Measurements from ENCODE around the gene CEMIP. TPM values are rescaled to one million over a fixed set of nuclear protein-coding genes. Genes with fewer than 3 reads are reported as not detected.

The CEMIP gene
- polyA plus RNA-seq, 2 of the 4 experiments (the other 2 are of a cell fraction) = 0.54 to 0.84 TPM

- H3K4me2 ChIP-seq = no peak overlapping the region
- no peak for DNase-seq (ENCODE audit: low read depth in 1 of 2, low spot score in 1 of 2)
- H3K4me1 ChIP-seq = peaks cover 13% of the 10 kb centered on the region
- H3K27ac ChIP-seq = no peak overlapping the region
- ChIA-PET POLR2A (no interaction called here), CTCF (interaction anchor here (0.8 to 1.7 kb wide), 5 partner anchors 24 to 296 kb away, joined by 3 to 13 read pairs (median 5); partner anchors contain the start of gene CEMIP)
- TF ChIP-seq RCOR1 (IDR thresholded peaks at IDR 0.05; ENCODE audit: low read depth, low read length) (no peak), REST (IDR thresholded peaks at IDR 0.05) (no peak), SMC3 (IDR thresholded peaks at IDR 0.05) (no peak), NPAS2 (CRISPR knock-in tag; IDR thresholded peaks at IDR 0.05; ENCODE audit: borderline replicate concordance) (no peak), HEYL (CRISPR knock-in tag; IDR thresholded peaks at IDR 0.05) (no peak), EHF (CRISPR knock-in tag; IDR thresholded peaks at IDR 0.05) (no peak), MAFK (IDR thresholded peaks at IDR 0.05; ENCODE audit: partially characterized antibody) (no peak), BHLHE40 (IDR thresholded peaks at IDR 0.05; ENCODE audit: low read depth, low read length) (no peak), PHF8 (IDR thresholded peaks at IDR 0.05; ENCODE audit: borderline replicate concordance, low read depth) (no peak), TP53 (CRISPR knock-in tag; IDR thresholded peaks at IDR 0.05) (no peak), EHMT2 (IDR thresholded peaks at IDR 0.05; ENCODE audit: low read depth) (no peak), RAD21 (conservative IDR thresholded peaks at IDR 0.05 in 1 of 2, IDR thresholded peaks at IDR 0.05 in 1 of 2) (no peak), TFCP2L1 (CRISPR knock-in tag; IDR thresholded peaks at IDR 0.05) (no peak), JUNB (IDR thresholded peaks at IDR 0.05) (no peak), CBX2 (IDR thresholded peaks at IDR 0.05; ENCODE audit: borderline replicate concordance, low read depth) (no peak), ZC3H11A (IDR thresholded peaks at IDR 0.05) (no peak), FOXS1 (CRISPR knock-in tag; IDR thresholded peaks at IDR 0.05) (no peak), RARB (CRISPR knock-in tag; IDR thresholded peaks at IDR 0.05) (no peak)
- TF ChIP-seq, protein P1, sequence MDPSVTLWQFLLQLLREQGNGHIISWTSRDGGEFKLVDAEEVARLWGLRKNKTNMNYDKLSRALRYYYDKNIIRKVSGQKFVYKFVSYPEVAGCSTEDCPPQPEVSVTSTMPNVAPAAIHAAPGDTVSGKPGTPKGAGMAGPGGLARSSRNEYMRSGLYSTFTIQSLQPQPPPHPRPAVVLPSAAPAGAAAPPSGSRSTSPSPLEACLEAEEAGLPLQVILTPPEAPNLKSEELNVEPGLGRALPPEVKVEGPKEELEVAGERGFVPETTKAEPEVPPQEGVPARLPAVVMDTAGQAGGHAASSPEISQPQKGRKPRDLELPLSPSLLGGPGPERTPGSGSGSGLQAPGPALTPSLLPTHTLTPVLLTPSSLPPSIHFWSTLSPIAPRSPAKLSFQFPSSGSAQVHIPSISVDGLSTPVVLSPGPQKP (IDR thresholded peaks at IDR 0.05; ENCODE audit: low read depth, low read length) = no peak
- no peak for FAIRE-seq
- H3K9me3 ChIP-seq = no peaks in the 10 kb centered on the region
- no peak overlapping the region for H3K4me3 ChIP-seq
- 59% methylated on average over 4 of the region's 4 CpGs for WGBS (ENCODE audit: missing lambda C conversion rate)
- no peak for ATAC-seq
Observed at GRCh38 chr15:80752204-80752603, 27.0 kb upstream of the CEMIP start.

DNA sequence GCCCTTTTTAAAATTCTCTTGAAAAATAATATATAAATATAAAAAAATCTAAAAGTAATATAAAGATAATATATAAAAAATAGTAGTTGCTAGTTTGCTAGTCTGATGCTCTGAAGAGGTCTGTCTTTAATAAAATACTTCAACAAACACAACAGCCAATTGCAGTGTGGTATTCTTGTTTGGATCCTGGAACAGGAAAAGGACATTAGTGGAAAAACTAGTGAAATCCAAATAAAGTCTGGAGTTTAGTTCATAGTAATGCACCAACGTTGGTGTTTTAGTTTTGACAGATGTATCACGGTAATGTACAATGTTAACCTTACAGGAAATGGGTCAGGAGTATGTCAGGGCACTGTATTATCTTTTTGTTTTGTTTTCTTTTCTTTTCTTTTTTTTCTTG lies 26.0 kb upstream of the CEMIP start:
- no peak for TF ChIP-seq HDAC2 (IDR thresholded peaks at IDR 0.05)
- no peak for TF ChIP-seq NR3C1 (IDR thresholded peaks at IDR 0.05)
- no peak overlapping the region for H3K4me3 ChIP-seq
- DNase-seq (ENCODE audit: low read depth in 1 of 2, low spot score in 1 of 2) = no peak
- no peak for ATAC-seq
- FAIRE-seq = no peak
- CTCF ChIA-PET = interaction anchor here (1.1 to 1.7 kb wide), 4 partner anchors 24 to 297 kb away, joined by 3 to 13 read pairs (median 5); partner anchors contain the start of gene CEMIP
- 64% methylated on average over 2 of the region's 2 CpGs for WGBS (ENCODE audit: missing lambda C conversion rate)
- no peaks in the 10 kb centered on the region for H3K9me3 ChIP-seq
- H3K4me2 ChIP-seq = no peak overlapping the region
- POLR2A ChIA-PET = no interaction called here
- H3K27ac ChIP-seq = no peak overlapping the region
- peaks cover 13% of the 10 kb centered on the region for H3K4me1 ChIP-seq

DNA sequence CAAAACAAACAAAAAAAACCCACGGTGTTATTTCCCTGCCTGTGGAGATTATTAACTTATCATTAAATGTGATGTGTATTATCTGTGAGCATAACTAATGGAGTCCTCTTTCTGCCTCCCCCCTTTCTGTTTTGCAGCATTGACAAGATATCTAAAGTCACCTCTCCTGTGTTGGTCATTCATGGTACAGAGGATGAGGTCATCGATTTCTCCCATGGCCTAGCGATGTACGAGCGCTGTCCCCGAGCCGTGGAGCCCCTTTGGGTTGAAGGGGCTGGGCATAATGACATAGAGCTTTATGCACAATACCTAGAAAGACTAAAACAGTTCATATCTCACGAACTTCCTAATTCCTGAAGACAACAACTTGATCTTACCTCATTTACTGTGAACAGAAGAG lies 25.2 kb upstream of the CEMIP start:
- ATAC-seq (no peak), DNase-seq (ENCODE audit: low read depth in 1 of 2, low spot score in 1 of 2) (no peak), FAIRE-seq (no peak)
- peaks cover 13% of the 10 kb centered on the region for H3K4me1 ChIP-seq
- H3K4me2 ChIP-seq = no peak overlapping the region
- CTCF ChIA-PET = interaction anchor here (0.8 to 1.3 kb wide), 4 partner anchors 12 to 298 kb away, joined by 3 to 4 read pairs (median 3); no protein-coding TSS in a partner anchor
- no peak overlapping the region for H3K4me3 ChIP-seq
- no peaks in the 10 kb centered on the region for H3K9me3 ChIP-seq
- no peak overlapping the region for H3K27ac ChIP-seq
- POLR2A ChIA-PET = no interaction called here
- 86% methylated on average over 8 of the region's 8 CpGs for WGBS (ENCODE audit: missing lambda C conversion rate)
- TF ChIP-seq JUNB (IDR thresholded peaks at IDR 0.05) = no peak
- no peak for TF ChIP-seq E2F6 (IDR thresholded peaks at IDR 0.05; ENCODE audit: borderline replicate concordance, low read depth)
- TF ChIP-seq ZNF302 (CRISPR knock-in tag; IDR thresholded peaks at IDR 0.05) = no peak
- no peak for TF ChIP-seq SMC3 (IDR thresholded peaks at IDR 0.05)
- no peak for TF ChIP-seq REST (IDR thresholded peaks at IDR 0.05)
- TF ChIP-seq CHD2 (IDR thresholded peaks at IDR 0.05; ENCODE audit: low read length, partially characterized antibody) = no peak
- TF ChIP-seq ZSCAN20 (CRISPR knock-in tag; IDR thresholded peaks at IDR 0.05) = no peak
- TF ChIP-seq RFX5 (IDR thresholded peaks at IDR 0.05) = no peak
- TF ChIP-seq TFCP2L1 (CRISPR knock-in tag; IDR thresholded peaks at IDR 0.05) = no peak
